K562 (cell line): ENCODE data around the gene PPP1R10.

Source experiments
- ATF1 ChIP-seq, 2 experiments: fragments of 450-650 bp in 1 of 2; IDR thresholded peaks; 2 replicates each; pipeline ENCODE4 v1.6.1; 2016; ENCODE audit warnings: missing compliant biosample characterization in 1 of 2, missing genetic modification characterization in 1 of 2
- CTCF ChIP-seq, 3 experiments: IDR thresholded peaks in 2 of 3; conservative IDR thresholded peaks in 1 of 3; 2 replicates each; pipeline ENCODE4 v1.5.1; 2011 to 2012; ENCODE audit warnings: low read length in 3 of 3, mild to moderate bottlenecking in 3 of 3, control low read depth in 2 of 3, improper control_type of control experiment in 1 of 3, inconsistent platforms in 1 of 3, low read depth in 1 of 3, mixed read lengths in 1 of 3, moderate library complexity in 1 of 3; ENCODE audit not compliant: insufficient read depth in 2 of 3
- JUND ChIP-seq, 2 experiments: IDR thresholded peaks; 2 replicates in 1 of 2; 3 replicates in 1 of 2; pipeline ENCODE4 v1.6.1; 2011; ENCODE audit warnings: borderline replicate concordance in 2 of 2, low read depth in 2 of 2, low read length in 2 of 2, improper control_type of control experiment in 1 of 2, missing biosample characterization in 1 of 2, missing genetic modification characterization in 1 of 2, missing genetic modification reagents in 1 of 2
- NFRKB ChIP-seq: fragments of 450-650 bp; IDR thresholded peaks from 2 replicates; pipeline ENCODE4 v1.6.1; 2016; ENCODE audit warnings: low read depth
- RCOR1 ChIP-seq, 2 experiments: IDR thresholded peaks; 2 replicates each; pipeline ENCODE4 v1.6.1; 2012; ENCODE audit warnings: low read depth in 2 of 2, low read length in 2 of 2, borderline replicate concordance in 1 of 2, improper control_type of control experiment in 1 of 2
- SFPQ ChIP-seq: fragments of 200-400 bp; formaldehyde crosslinking; IDR thresholded peaks from 2 replicates; pipeline ENCODE4 v1.6.1; 2017; ENCODE audit warnings: mild to moderate bottlenecking, low read depth, low read length, moderate library complexity
- SIN3A ChIP-seq, 2 experiments: fragments of 150-350 bp in 1 of 2; IDR thresholded peaks; 2 replicates each; pipeline ENCODE4 v1.6.1; 2011 to 2016; ENCODE audit warnings: borderline replicate concordance in 2 of 2, low read depth in 2 of 2, low read length in 2 of 2, mild to moderate bottlenecking in 2 of 2, moderate library complexity in 2 of 2; ENCODE audit not compliant: control insufficient read depth in 1 of 2
- SNIP1 ChIP-seq: fragments of 450-650 bp; IDR thresholded peaks from 2 replicates; pipeline ENCODE4 v1.7.1; 2017; ENCODE audit warnings: low read depth, mild to moderate bottlenecking
- ZNF133 ChIP-seq: fragments of 250-450 bp; sonication (Bioruptor Pico); IDR thresholded peaks from 2 replicates; pipeline ENCODE4 v1.4.0; 2020; ENCODE audit warnings: mild to moderate bottlenecking
- ZNF384 ChIP-seq: IDR thresholded peaks from 2 replicates; pipeline ENCODE4 v1.6.1; 2012; ENCODE audit warnings: low read depth, low read length, improper control_type of control experiment

- TF ChIP-seq RCOR1 (IDR thresholded peaks at IDR 0.05; ENCODE audit: borderline replicate concordance in 1 of 2, low read depth in 2 of 2, low read length in 2 of 2) (no peak), SIN3A (IDR thresholded peaks at IDR 0.05; ENCODE audit: borderline replicate concordance in 2 of 2, control insufficient read depth in 1 of 2, low read depth in 2 of 2, low read length in 2 of 2) (no peak), ZNF133 (CRISPR knock-in tag) (no peak), JUND (IDR thresholded peaks at IDR 0.05; ENCODE audit: borderline replicate concordance, low read depth, low read length) (no peak), JUND (tag; IDR thresholded peaks at IDR 0.05; ENCODE audit: borderline replicate concordance, low read depth, low read length) (no peak), ZNF384 (no peak), NFRKB (no peak), CTCF (IDR thresholded peaks at IDR 0.05 in 2 of 3, conservative IDR thresholded peaks at IDR 0.05 in 1 of 3; ENCODE audit: insufficient read depth in 2 of 3, low read depth in 1 of 3, low read length in 3 of 3) (no peak), ATF1 (CRISPR knock-in tag; IDR thresholded peaks at IDR 0.05) (no peak), ATF1 (tag; IDR thresholded peaks at IDR 0.05) (no peak), SFPQ (no peak), SNIP1 (no peak)
Measured at GRCh38 chr6:30554404-30554803, 62.6 kb downstream of the PPP1R10 start.
